ENCODE measurements around the gene HERC2. TPM values are rescaled to one million over a fixed set of nuclear protein-coding genes. Genes with fewer than 3 reads are reported as not detected.

HERC2 gene
- total RNA-seq, 1 experiment from 2014 or later = 69.2 TPM

DNA sequence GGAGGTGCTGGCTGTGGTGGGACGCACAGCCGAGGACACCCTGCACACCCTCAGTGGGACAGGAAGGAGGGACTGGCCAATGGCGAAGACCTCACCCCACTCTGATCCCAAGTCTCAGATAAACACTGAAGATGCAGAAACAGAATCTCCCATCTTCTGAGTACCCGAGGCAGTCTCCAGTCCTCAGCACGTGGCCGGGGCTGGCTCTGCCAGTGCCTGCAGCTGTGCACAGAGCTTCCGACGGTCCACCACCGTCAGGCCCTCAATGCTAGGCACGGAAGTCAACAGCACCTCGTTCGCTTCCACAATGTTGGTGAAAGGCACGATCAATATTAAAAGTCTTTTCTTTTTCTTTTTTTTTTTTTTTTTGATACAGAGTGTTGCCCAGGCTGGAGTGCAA, 206.1 kb downstream of the HERC2 start:
- no peaks in the 10 kb centered on the region for H3K79me1 ChIP-seq (ENCODE audit: insufficient read depth, low read depth, low read length, poor library complexity, severe bottlenecking)
- H3K23ac ChIP-seq (ENCODE audit: insufficient read length, low read depth, low read length) = no peak overlapping the region
- no peak overlapping the region for H2BK12ac ChIP-seq (ENCODE audit: insufficient read length, low read depth, low read length)
- Mint-ChIP-seq H3K27me3 (ENCODE audit: low read depth) (peaks cover 1% of the 10 kb centered on the region; the same call in 1 of the 2 replicates), H3K4me3 (no peak overlapping the region), H3K36me3 (ENCODE audit: insufficient read depth in 1 of 3, low read depth in 3 of 3) (peaks cover 59 to 82% (median 72%) of the 10 kb centered on the region in 3 experiments), H3K9me3 (no peaks in the 10 kb centered on the region), H3K4me1 (no peaks in the 10 kb centered on the region), H3K27ac (0 out of 7 replicates have a peak overlapping the region, but pooled peaks of 1 of the 3 experiments have one; percentile 81)
- H3K18ac ChIP-seq (ENCODE audit: insufficient read length, low read depth, low read length) = no peak overlapping the region
- H3K23me2 ChIP-seq (ENCODE audit: insufficient read length, low read depth, low read length, poor library complexity, severe bottlenecking) = no peaks in the 10 kb centered on the region
- H3K79me2 ChIP-seq (ENCODE audit: insufficient read depth, low read length) = no peaks in the 10 kb centered on the region
- no peak overlapping the region for H3T11ph ChIP-seq (ENCODE audit: low read length)
- no peak overlapping the region for H3K14ac ChIP-seq (ENCODE audit: insufficient read depth, low read length)
- no peak overlapping the region for H2AFZ ChIP-seq (ENCODE audit: low read length)
- H2AK5ac ChIP-seq (ENCODE audit: insufficient read length, low read length) = no peak overlapping the region
- no peaks in the 10 kb centered on the region for H3K4me1 ChIP-seq (ENCODE audit: insufficient read depth, low read length)
- DNase-seq = no peak
- no peak overlapping the region for H3K9ac ChIP-seq (ENCODE audit: extremely low read depth, insufficient read length, low read length)
- H2BK5ac ChIP-seq (ENCODE audit: insufficient read length, low read length) = no peak overlapping the region
- no peak overlapping the region for H2BK120ac ChIP-seq (ENCODE audit: low read depth, low read length, poor library complexity, severe bottlenecking)
- H3K4me2 ChIP-seq (ENCODE audit: insufficient read depth, insufficient read length, low read length) = no peak overlapping the region
- H3K27ac ChIP-seq (ENCODE audit: insufficient read length, low read depth, low read length) = no peak overlapping the region
- no peak overlapping the region for H2BK20ac ChIP-seq (ENCODE audit: low read depth, low read length, poor library complexity, severe bottlenecking)
- H3K56ac ChIP-seq (ENCODE audit: insufficient read length, low read depth, low read length) = no peak overlapping the region
- H4K5ac ChIP-seq (ENCODE audit: insufficient read length, low read depth, low read length) = no peak overlapping the region
- H3K9me3 ChIP-seq (ENCODE audit: control insufficient read depth, low read depth, low read length) = no peaks in the 10 kb centered on the region
- no peak overlapping the region for H4K91ac ChIP-seq (ENCODE audit: insufficient read length, low read depth, low read length)
- no peaks in the 10 kb centered on the region for H3K27me3 ChIP-seq (ENCODE audit: insufficient read depth, low read length)
- no peaks in the 10 kb centered on the region for H4K20me1 ChIP-seq (ENCODE audit: control insufficient read depth, insufficient read depth, insufficient read length)
- H2BK15ac ChIP-seq (ENCODE audit: low read depth, low read length) = no peak overlapping the region
- no peak overlapping the region for H3K4ac ChIP-seq (ENCODE audit: low read depth, low read length)
- no peak for TF ChIP-seq CTCF (conservative IDR thresholded peaks at IDR 0.05)
- WGBS (ENCODE audit: extremely low coverage, insufficient read length, low lambda C conversion rate) = no CpG with 5 or more reads among the region's 13 CpGs
- no peak overlapping the region for H4K8ac ChIP-seq (replicated peaks; ENCODE audit: insufficient read length, low read depth, low read length)

Measured in H9 (cell line).